GM19463 (cell line): Measurements from ENCODE around the gene RUNX2.

ENCODE experiments used
- ATAC-seq: cut with Tn5 transposase; IDR thresholded peaks from one replicate; pipeline ENCODE4 v1.9.1; 2021; ENCODE audit warnings: mild to moderate bottlenecking, moderate library complexity; ENCODE audit not compliant: unreplicated experiment

RUNX2 gene

DNA sequence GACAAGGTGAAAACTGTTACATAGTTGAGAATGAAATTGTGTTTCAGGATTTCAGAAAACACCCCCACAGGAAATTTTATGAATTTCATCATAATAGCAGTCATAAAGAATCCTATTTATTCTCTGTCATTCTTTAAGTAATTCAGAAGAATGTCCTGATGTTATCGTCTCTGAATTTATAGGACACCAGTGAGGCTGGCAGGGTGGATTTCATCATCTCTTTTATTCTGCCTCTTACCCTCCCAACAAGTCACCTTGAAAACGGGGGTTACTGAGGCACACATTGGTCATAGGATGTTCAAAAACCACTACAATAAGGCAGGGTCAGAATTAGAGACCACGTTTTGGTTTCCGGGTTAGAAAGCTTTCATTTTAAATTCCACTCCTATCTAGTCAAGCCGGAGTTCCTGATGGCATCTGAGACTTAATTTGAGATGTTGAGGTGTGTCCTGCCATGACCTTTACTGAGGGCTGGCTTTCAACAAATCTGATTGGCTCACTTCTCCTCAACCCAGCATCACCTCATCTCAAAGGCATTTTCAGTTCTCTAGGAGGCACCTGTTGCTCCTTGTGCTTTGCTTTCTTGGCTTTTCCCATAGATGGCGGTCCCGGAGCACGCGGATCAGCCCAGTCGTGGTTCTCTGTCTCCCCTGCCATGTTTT lies 280.3 kb downstream of the RUNX2 start:
- ATAC-seq, result no peak

DNA sequence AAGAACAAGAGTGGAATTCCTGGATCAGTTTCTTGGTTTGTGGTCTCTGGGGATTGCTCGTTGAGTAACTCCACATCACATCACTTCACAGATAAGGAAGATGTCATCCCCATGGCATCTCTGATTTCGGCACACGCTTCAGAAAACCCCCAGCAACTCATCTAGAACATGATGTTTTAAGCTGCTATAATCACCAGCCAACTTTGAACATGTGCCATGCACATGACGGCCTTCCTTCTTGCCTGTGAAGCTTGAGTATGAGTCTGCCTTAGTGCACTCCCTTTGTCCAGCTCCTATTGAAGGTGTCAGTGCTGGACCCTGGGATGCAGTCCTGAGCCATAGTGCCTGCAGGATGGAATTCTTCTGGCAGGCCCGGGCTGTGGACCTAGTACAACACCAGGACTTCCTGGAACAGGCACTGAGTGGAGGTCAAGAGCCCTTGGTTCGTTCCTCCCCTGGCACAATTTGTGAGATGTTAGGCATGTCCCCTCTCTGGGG lies 281.1 kb downstream of the RUNX2 start:
- ATAC-seq, result no peak

DNA sequence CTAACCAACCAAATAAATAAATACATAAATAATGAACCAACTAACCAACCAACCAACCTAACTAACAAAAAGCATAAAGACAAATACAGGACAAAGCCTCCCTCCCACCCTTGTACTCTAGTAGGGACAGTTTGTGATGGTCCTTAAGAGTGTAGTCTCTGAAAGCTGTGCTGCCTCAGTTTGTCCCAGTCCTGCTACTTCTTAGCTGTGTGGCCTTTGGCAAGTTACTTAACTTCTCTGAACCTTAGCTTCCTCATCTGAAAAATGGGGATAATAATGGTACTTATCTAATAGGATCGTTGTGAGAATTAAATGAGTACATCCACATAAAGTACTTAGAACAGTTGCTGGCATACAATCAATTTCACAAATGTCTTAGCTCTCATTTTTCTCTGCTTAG lies 282.2 kb downstream of the RUNX2 start:
- ATAC-seq, result no peak

DNA sequence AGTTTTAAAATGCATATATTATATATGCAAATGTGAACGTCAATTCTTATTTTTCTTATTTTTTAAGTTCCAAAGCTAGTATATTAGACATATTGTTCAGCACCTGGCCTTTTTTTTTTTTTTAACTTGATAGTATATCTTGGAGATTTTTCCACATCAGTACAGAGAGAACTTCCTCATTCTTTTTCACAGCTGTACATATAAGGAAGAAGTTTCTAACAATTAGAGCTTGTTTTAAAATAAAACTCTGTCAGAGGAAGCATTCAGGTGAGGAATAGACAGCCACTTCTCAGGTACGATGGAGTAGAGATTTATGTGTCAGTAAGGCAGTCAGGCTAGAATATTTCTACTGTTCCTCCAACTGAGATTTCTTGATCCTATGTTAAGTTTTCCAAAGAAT lies 282.7 kb downstream of the RUNX2 start:
- no peak for ATAC-seq

DNA sequence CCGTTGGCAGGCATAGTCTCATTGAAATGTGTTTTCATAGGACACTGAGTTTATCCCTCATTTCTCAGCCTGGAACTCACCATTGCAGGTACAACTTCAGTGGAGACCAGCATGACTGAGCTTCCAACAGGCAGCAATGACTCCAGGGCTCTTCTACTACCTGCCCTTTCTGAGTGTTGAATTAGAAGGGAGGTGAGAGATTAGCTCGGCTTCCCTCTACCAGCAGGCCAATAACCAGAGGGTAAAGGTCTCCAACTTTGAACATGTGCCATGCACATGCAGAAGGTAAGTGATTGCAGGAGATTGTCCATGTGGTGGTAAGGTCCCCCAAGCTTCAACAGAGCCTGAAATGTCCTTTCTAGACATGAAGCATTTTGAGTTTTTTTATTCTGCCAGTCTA lies 283.4 kb downstream of the RUNX2 start:
- no peak for ATAC-seq

DNA sequence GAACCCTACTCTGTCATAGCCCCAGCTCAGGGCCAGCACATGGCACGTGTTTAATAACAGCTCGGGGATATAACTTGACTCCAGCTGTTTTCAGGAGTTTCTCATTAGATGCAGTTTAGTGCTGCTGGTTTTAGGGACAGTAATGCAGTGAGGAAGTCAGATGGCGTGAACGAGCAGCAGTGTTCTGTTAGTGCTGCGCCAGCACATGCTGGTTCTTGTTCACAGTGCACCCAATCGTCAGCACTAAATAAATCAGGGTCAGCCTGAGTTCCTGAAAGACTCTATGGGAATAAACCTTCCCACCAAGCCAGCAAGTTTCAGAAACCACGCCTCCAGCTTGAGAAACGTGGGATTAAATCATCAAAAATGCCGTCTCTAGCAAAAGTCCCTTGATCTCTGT lies 285.5 kb downstream of the RUNX2 start:
- ATAC-seq, result no peak

DNA sequence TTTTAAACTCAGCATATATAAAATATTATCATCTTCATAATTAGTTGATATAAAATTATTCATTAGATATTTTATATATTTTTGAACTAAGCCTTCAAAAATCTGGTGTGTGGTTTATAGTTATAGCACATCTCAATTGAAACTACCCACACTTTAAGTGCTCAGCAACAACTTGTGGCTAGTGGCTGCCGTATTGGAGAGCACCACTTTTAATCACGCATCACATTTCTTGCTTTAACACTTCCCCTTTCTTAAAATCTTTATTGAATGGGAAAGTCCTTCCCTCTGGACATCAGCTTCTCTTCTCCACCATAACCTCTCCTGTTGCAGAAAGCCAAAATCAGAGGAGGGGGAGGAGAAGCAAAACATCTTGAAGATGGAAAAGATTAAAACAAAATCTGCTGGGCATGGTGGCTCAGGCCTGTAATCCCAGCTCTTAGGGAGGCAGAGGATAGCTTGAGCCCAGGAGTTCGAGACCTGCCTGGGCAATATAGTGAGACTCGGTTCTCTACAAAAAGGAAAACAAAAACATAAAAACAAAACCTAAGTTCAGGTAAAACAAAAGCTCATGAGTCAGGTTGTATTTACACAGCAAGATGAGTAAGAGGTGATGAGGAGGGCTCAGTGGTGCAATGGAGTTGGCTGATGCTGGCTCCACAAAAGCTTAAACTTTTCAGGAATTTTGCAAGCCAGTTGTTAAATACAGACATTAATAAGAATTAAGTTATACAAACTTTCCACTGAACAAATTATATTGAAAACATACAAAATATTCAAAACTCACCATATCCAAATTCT lies 286.6 kb downstream of the RUNX2 start:
- no peak for ATAC-seq

DNA sequence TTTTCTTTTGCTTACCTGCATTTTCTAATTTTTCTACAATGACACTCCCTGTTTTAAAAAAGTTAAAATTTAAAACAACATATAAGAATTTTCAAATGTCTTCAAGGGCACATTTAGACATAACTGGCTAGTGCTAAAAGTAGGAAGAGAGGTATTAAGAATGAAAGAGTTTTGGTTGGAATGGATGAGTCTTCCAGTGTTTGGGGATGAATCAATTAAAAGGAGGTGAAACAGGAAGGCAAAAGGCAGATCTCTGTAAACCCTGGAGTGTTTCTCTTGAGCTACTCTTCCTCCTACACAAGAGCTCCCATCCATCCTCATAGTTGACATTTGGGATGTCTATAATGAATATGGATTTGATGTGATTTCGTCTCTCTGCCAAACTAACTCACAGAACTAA lies 288.1 kb downstream of the RUNX2 start:
- no peak for ATAC-seq

DNA sequence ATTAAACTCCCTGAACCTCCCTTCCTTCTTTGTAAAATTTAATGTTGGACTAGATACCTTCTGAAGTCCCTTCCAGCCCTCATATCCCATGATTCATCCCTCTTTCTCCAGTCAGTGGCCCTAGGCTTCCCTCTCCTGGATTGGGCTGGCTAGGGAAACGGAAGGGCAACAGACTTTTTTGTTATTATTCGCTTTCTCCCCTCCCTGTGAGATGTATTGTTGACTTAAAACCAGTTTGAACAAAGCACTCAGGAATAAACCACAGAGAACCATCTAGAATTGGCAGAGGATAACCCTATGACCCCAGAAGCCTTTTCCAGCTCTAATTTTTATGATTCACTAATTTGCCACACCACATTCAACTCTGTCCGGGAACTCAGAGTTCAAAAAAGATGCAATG lies 289.3 kb downstream of the RUNX2 start:
- no peak for ATAC-seq

DNA sequence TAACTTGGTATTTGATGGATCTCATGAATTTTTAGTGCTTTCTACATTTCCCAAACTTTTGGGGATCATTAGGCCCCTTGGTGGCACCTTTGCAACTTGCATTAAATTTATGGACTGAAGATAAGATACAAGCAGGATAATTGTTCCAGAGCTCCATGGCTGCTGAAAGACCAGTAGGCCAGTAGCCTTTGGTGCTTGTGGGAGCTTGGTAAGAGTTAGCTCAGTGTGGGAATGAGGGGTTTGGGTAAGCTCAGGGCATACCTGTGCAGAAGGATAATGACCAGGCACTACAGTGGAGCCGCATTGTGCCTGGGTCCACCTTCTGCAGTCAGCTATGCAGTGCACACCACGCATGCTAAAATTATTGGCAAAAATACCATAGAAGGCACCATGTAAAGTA lies 290.1 kb downstream of the RUNX2 start:
- ATAC-seq, result no peak

DNA sequence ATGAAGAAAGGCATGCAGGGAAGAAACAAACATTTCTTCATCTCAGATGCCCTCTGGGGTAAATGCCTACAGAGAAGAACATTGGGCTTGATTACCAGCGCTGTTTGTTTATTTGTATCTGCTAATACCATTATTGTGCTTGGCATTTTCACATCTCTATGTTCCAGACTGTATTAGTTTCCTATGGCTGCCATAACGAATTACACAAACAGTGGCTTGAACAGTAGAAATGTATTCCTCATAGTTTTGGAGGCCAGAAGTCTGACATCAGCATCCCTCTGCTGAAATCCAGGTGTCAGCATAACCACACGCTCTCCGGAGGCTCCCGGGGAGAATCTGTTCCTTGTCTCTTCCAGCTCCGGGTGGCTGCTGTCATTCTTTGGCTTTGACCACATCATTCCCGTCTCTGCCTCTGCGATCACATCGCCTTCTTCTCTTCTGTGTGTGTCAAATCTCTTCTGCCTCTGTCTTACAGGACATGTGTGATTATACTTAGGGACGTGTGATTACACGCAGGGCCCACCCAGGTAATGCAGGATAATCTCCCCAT lies 291.2 kb downstream of the RUNX2 start:
- no peak for ATAC-seq

DNA sequence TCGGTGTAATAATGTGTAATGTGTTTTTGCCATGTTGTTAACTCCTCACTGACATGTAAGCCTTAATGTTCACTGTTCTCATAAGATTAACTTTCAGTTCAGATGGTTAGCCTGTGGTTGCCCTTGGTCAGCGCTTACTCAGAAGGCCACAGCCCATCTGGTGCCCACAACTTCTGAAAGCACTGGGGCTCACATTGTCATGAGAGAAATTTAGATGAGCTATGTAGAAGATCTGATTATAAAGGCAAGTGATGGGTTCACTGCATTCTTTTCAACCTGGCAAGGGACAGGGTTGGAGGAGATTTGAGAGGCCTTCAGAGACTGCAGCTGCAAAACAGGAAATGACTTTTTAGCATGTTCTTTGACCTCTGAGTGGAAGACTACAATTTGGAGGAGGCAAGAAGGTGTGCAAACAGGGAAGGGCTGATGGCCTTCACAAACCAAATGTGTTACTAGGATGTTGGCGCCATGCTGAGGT lies 291.9 kb downstream of the RUNX2 start:
- ATAC-seq, result no peak

DNA sequence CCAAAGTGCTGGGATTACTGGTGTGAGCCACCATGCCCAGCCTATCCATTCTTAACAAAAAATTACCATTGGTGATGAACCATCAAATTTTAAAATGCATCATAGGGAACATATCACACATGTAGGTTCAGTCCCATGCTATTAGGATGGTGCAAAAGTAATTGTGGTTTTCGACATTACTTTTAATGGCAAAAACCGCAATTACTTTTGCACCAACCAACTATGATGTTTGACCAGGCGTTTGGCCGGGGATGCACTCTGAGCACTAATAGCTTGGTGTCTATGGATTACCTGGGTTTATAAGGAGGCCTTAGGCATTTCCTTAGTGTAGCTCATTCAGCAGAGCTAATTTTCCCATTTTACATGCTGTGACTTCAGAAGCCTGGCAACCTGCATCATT lies 296.1 kb downstream of the RUNX2 start:
- ATAC-seq, result no peak

DNA sequence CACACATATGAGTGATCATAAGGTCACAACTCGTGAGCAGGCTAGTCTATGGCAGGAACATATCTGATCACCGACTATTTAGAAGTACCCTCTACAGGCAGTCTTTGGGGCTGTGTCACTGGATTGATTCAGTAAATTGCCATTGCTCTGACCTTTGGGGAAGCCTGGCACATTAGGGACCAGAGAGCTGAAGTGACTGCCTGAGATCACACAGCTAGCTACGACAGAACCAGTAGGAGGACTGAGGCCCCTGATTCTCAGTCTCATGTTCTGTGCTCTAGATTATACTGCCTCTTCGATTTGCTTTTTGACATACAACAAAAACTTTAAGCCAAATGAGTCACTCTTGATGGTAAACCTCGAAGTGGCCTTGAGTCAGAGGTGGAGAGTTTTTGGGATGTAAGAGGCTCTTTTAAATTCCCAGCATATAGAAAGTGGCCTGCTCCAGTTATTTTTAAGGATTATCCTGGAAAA lies 297.1 kb downstream of the RUNX2 start:
- no peak for ATAC-seq

DNA sequence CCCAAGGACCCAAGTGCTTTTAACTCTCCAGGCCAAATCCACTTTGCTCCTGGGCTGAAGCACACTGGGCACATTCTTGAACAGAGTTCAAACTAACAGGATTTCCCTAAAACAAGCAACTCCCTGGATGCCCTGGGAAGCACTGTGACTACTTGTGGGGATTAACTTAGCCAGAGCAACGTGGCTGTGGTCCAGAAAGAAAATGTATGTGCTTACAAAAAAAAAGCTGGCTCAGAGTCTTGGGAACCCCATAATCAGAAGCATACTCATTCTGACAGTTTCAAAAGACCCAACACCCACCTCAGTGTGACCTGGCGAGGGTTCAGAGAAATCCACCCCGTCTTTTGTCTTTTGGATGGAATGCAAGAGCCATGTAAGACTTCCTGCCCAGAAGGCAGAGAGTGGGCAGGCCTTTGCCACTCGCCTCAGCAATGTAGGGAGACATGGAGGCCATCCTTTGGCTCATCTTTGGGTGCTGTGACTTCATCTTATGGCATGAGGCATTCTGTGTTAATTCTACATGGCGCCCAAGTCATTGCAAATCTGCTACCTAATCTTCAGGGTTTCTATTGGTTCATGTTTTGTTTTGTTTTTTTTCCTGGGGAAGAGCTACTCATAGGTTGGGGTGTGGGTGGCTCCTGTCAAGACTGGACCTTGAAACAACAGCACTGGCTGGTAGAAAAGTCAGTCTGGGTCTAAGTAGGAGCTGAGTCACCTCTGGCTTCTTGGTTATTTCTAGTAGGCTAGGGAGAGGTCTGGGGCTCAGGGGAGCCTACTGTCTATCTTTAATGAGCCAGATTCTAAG lies 298.2 kb downstream of the RUNX2 start:
- ATAC-seq, result no peak

DNA sequence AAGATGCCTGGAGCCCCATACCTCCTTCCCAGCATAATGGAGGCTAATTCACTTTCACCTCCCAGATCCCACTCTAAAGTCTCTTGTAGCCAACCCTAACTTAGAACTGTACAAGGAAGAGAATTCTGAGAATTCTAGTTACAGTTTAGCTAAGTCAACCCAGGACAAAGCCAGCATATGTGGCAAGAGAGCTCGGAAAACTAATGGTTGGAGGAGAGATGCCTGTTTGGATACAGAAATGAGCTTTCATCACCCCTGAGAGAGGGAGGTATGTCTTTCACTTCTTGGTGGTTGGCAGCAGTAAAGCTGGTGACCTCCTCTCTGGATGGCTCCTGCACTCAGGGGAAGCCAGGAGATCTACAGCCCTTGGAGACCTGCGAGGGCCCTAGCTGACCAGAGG lies 302.2 kb downstream of the RUNX2 start:
- ATAC-seq, result no peak

DNA sequence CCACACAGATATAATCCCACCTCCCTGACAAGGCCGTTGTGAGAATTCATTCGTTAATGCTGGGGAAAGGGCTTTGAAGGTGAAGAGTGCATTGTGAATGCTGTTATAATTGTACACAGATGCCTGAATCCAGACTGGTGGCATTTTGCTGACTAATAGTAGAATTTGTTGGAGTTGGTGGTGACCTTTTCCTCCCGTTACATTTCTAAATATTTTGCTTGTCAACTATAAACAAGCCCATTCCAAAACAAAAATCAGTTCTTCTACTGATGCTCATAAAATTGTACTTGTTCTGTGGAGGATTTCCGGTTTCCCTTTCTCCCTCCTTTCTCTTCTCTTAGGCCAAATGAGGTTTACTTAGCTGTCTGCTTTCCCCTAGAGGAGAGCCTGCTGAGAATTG lies 302.7 kb downstream of the RUNX2 start:
- no peak for ATAC-seq

DNA sequence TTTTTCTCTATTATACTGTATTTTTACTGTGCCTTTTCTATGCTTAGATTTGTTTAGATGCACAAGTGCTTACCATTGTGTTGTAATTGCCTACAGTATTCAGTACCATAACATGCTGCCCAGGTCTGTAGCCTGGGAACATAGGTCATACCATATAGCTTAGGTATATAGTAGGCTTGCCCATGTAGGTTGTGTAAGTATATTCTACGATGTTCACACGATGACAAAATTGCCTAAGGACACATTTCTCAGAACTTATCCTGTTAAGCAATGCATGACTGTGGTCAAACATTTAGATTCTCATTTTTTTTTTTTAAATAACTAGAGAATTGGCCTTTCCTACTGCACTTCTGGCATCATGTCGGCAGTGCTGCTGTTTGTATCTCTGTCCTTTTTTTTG lies 303.3 kb downstream of the RUNX2 start:
- ATAC-seq, result no peak

DNA sequence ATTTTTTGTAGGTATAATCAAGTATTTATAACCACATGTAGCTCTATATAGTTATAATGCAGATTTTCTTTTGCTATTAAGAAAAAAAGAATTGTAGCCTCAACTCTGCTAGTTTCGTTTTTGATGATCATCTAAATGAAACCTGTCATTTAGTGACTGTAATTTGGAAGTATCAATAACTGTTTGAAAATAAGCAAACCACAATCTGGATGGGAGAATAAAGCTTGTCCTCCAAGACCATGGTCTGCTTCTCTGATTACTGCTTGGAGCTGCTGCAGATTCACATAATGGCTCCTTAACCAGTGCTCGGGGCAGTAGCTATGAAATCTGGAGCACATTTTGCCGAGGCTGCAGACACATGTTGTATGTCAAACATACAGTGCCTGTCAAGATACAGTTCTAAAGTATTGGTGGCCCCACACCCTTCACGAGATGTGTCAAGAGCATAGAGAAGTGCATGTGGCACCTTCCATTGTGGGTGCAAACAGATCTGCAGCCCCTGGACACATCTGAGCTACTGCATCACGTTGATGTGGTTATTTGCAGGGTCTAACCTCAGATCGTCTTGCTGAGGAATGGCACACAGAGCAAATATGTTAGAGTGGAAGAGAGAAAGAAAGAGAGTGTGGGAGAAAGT lies 305.3 kb downstream of the RUNX2 start:
- no peak for ATAC-seq

DNA sequence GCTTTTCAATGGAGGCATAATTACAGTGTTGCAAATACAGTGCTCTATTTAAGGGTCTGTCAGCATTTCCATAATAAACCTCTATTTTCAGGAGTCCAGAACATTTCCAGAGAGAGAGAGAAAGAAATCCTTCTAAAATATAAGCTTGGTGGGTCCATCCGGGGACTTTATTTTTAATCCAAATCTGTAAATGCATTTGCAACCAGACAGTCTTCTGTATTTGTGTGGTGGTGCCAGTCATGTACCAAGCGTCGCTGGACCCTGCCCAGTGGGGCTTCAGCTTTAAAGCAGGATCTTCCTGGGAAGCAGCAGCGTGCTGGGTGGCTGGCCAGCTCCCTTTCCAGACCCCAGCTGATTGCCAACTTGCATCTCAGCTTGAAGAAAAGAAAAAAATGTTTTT lies 306.1 kb downstream of the RUNX2 start:
- no peak for ATAC-seq
